ENCODE measurements around the gene KLHDC3.

GRCh38 chr6:43060034-43060754 lies 46.1 kb downstream of the KLHDC3 start:
- no peak for TF ChIP-seq CTCF (IDR thresholded peaks at IDR 0.05)
- no peak for TF ChIP-seq POLR2A (IDR thresholded peaks at IDR 0.05)

All from thyroid gland (tissue), 4 donors.